Hepatocyte (in vitro differentiated cells): ENCODE measurements around the gene CENPF. TPM values are rescaled to one million over a fixed set of nuclear protein-coding genes. Genes with fewer than 3 reads are reported as not detected.

ENCODE experiments used
- DNase-seq: peaks from one replicate; pipeline ENCODE4 v3.0.0-alpha.2; 2016; ENCODE audit warnings: low spot score
- H2AFZ ChIP-seq: fragments of 200-600 bp; sonication (generic); 2 replicates; pipeline ENCODE4 v1.6.0; 2016; ENCODE audit warnings: antibody characterized with exemption, mild to moderate bottlenecking
- H3K27ac ChIP-seq: fragments of 200-600 bp; sonication (generic); 2 replicates; pipeline ENCODE4 v1.5.1; 2016; ENCODE audit warnings: mild to moderate bottlenecking
- H3K27me3 ChIP-seq: fragments of 200-600 bp; sonication (generic); 2 replicates; pipeline ENCODE4 v1.6.1; 2016
- H3K36me3 ChIP-seq: fragments of 200-600 bp; sonication (generic); replicated peaks from 2 replicates; pipeline ENCODE4 v1.5.1; 2016; ENCODE audit warnings: low read depth; ENCODE audit not compliant: insufficient read depth
- H3K4me1 ChIP-seq: fragments of 200-600 bp; sonication (generic); 2 replicates; pipeline ENCODE4 v1.5.1; 2016; ENCODE audit warnings: mild to moderate bottlenecking, moderate library complexity; ENCODE audit not compliant: insufficient read depth
- H3K4me2 ChIP-seq: fragments of 200-600 bp; sonication (generic); 2 replicates; pipeline ENCODE4 v1.6.0; 2016
- H3K4me3 ChIP-seq: fragments of 200-600 bp; sonication (generic); 2 replicates; pipeline ENCODE4 v1.5.1; 2016; ENCODE audit warnings: mild to moderate bottlenecking
- H3K79me2 ChIP-seq: fragments of 200-600 bp; sonication (generic); 2 replicates; pipeline ENCODE4 v1.6.0; 2017; ENCODE audit warnings: mild to moderate bottlenecking
- H3K9me2 ChIP-seq: fragments of 200-600 bp; sonication (generic); replicated peaks from 2 replicates; pipeline ENCODE4 v1.6.0; 2017; ENCODE audit warnings: mild to moderate bottlenecking; ENCODE audit not compliant: insufficient read depth
- H3K9me3 ChIP-seq: fragments of 200-600 bp; sonication (generic); 2 replicates; pipeline ENCODE4 v1.5.1; 2016; ENCODE audit warnings: low read depth, mild to moderate bottlenecking
- H4K20me1 ChIP-seq: fragments of 200-600 bp; sonication (generic); 2 replicates; pipeline ENCODE4 v1.6.0; 2016; ENCODE audit warnings: mild to moderate bottlenecking; ENCODE audit not compliant: insufficient read depth, poor library complexity, severe bottlenecking
- EZH2 ChIP-seq: fragments of 200-600 bp; sonication (generic); IDR thresholded peaks from 2 replicates; pipeline ENCODE4 v1.6.1; 2016; ENCODE audit warnings: antibody characterized with exemption, mild to moderate bottlenecking, borderline replicate concordance
- EZH2phosphoT487 ChIP-seq: fragments of 200-600 bp; sonication (generic); IDR thresholded peaks from one replicate; pipeline ENCODE4 v1.6.1; 2018; ENCODE audit warnings: antibody characterized with exemption, mild to moderate bottlenecking, low read depth, moderate library complexity; ENCODE audit not compliant: unreplicated experiment, severe bottlenecking
- WGBS: methylation state at CpG from one replicate; pipeline ENCODE4 v1.1.6; 2016; ENCODE audit warnings: low lambda C conversion rate; ENCODE audit errors: missing lambda C conversion rate; 5-methylcytosine and 5-hydroxymethylcytosine counted together
- polyA plus RNA-seq: library from polyadenylated mRNA; unstranded; fragments of >200 nt; fragmentation: Nextera tagmentation; extraction: Ambion mirVana; gene quantifications from 2 replicates; pipeline ENCODE4 v1.2.1, GENCODE V29; 2016
- total RNA-seq: library from RNA; depleted of rRNA; stranded (reverse); fragments of >200 nt; gene quantifications from 2 replicates; pipeline ENCODE4 v1.2.3, GENCODE V29; 2014
- TF ChIP-seq, protein P1 (sequence below): fragments of 200-600 bp; sonication (generic); IDR thresholded peaks from 2 replicates; pipeline ENCODE4 v1.5.1; 2016; ENCODE audit warnings: antibody characterized with exemption, mild to moderate bottlenecking; ENCODE audit not compliant: poor library complexity

Gene CENPF
- total and polyA plus RNA-seq, 2 experiments from 2014 or later, result 8.3 to 16.8 TPM

DNA sequence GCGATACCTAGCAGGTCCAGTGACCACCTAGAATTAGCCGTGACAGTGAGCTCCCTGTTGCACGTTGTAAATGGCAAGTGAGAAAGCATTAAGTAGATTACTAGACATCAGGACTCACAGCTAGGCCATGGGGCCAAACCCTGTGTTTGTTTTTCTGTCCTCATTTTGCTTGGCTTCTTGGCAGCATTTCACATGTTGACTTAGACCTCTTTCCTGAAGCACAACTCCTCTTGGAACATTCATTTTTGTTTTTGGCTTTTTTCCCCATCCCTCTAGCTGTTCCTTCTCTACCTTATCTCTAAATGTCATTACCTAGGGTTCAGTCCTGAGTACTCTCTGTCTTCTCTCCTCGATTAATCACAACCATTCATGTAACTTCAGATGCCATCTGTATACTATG, 34.7 kb upstream of the CENPF start:
- 74% methylated on average over 4 of the region's 4 CpGs for WGBS
- H3K36me3 ChIP-seq, result no peaks in the 10 kb centered on the region
- H3K9me3 ChIP-seq, result no peaks in the 10 kb centered on the region
- H3K4me3 ChIP-seq, result no peak overlapping the region
- no peak for TF ChIP-seq EZH2phosphoT487
- TF ChIP-seq EZH2, result no peak
- TF ChIP-seq, protein P1, sequence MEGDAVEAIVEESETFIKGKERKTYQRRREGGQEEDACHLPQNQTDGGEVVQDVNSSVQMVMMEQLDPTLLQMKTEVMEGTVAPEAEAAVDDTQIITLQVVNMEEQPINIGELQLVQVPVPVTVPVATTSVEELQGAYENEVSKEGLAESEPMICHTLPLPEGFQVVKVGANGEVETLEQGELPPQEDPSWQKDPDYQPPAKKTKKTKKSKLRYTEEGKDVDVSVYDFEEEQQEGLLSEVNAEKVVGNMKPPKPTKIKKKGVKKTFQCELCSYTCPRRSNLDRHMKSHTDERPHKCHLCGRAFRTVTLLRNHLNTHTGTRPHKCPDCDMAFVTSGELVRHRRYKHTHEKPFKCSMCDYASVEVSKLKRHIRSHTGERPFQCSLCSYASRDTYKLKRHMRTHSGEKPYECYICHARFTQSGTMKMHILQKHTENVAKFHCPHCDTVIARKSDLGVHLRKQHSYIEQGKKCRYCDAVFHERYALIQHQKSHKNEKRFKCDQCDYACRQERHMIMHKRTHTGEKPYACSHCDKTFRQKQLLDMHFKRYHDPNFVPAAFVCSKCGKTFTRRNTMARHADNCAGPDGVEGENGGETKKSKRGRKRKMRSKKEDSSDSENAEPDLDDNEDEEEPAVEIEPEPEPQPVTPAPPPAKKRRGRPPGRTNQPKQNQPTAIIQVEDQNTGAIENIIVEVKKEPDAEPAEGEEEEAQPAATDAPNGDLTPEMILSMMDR, result no peak
- no peak for DNase-seq
- H3K4me2 ChIP-seq, result no peak overlapping the region
- H4K20me1 ChIP-seq, result no peaks in the 10 kb centered on the region
- no peak overlapping the region for H2AFZ ChIP-seq
- H3K4me1 ChIP-seq, result peaks cover 12% of the 10 kb centered on the region
- no peak overlapping the region for H3K27ac ChIP-seq
- H3K79me2 ChIP-seq, result no peaks in the 10 kb centered on the region
- H3K27me3 ChIP-seq, result no peaks in the 10 kb centered on the region
- H3K9me2 ChIP-seq, result no peaks in the 10 kb centered on the region

DNA sequence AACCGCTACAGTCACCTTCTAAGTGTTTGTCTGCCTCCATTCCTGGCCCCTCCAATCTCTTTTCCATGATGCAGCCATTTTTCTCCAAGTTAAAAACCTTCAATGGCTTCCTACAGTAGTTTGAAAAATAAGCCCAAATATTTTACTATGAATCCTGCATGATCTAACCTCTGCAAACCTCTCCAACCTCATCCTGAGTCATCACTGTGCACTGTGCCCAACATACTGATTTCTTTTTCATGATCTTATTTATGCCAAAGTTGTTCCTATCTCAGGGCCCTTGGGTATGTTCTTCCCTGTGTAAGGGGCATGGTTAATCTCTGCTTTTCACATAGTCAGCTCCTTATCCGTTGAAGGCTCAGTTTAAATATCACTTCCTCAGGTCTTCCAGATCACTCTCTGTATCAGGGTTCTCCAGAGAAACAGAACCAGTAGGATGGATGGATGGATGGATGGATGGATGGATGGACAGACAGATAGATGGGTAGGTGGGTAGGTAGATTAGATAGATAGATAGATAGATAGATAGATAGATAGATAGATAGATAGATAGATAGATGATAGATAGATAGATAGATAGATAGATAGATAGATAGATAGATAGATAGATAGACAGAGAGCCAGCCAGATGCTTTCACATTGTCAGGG, 33.5 kb upstream of the CENPF start:
- Histone ChIP-seq H2AFZ (no peak overlapping the region), H4K20me1 (no peaks in the 10 kb centered on the region), H3K9me3 (no peaks in the 10 kb centered on the region), H3K4me3 (no peak overlapping the region), H3K79me2 (no peaks in the 10 kb centered on the region), H3K36me3 (no peaks in the 10 kb centered on the region), H3K9me2 (no peaks in the 10 kb centered on the region), H3K4me2 (no peak overlapping the region), H3K4me1 (peaks cover 12% of the 10 kb centered on the region), H3K27me3 (no peaks in the 10 kb centered on the region), H3K27ac (no peak overlapping the region)
- WGBS, result 68% methylated on average over 2 of the region's 2 CpGs
- TF ChIP-seq, protein P1, result no peak
- no peak for TF ChIP-seq EZH2phosphoT487
- TF ChIP-seq EZH2, result no peak
- no peak for DNase-seq

DNA sequence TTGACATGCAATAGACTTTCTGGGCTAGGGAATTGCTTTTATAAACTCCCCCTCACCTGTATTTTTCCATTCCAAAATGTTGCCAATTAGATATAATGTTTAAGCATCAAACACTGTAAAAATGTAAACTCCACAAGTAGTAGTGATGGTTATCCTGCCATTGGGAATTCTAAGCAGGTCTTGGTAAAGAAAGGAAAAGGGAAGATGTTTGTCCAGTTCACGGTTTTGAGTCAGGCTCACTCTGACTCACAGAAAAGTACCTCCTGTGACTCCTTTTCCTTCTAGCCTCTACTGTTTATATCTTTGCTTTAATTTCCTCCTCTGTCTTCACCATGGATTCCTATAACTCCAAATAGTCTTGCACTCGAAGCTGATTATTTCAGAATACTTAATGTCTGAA, 32.6 kb upstream of the CENPF start:
- no peak overlapping the region for H3K27ac ChIP-seq
- peaks cover 12% of the 10 kb centered on the region for H3K4me1 ChIP-seq
- H3K36me3 ChIP-seq, result no peaks in the 10 kb centered on the region
- no peaks in the 10 kb centered on the region for H3K27me3 ChIP-seq
- no peaks in the 10 kb centered on the region for H4K20me1 ChIP-seq
- H2AFZ ChIP-seq, result no peak overlapping the region
- no peak overlapping the region for H3K4me2 ChIP-seq
- no peaks in the 10 kb centered on the region for H3K9me2 ChIP-seq
- WGBS, result 57% methylated on average over 2 of the region's 2 CpGs
- TF ChIP-seq EZH2phosphoT487, result no peak
- TF ChIP-seq, protein P1, result no peak
- no peak for TF ChIP-seq EZH2
- no peaks in the 10 kb centered on the region for H3K9me3 ChIP-seq
- H3K4me3 ChIP-seq, result no peak overlapping the region
- H3K79me2 ChIP-seq, result no peaks in the 10 kb centered on the region
- DNase-seq, result no peak

DNA sequence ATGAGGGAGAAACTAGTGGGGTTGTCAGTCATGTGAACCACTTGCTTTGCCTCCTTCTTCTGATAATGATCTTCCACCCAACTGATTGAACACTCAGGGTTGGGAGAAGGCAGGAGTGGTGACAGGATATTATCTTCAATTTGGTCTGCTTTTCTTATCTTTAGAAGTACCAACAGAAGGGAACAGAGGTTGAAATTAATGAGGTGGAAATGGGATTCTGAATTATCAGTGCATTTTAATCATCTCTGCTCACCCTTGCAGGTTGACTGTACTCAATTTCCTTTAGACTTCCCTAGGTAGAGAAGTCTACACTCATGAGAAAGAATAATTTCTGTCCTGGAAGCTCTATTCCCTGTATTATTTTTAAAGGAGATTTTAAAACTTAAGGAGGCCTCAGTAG, 31.7 kb upstream of the CENPF start:
- H2AFZ ChIP-seq, result no peak overlapping the region
- no peaks in the 10 kb centered on the region for H3K9me3 ChIP-seq
- no peak for DNase-seq
- no peaks in the 10 kb centered on the region for H3K27me3 ChIP-seq
- H3K4me3 ChIP-seq, result no peak overlapping the region
- no peaks in the 10 kb centered on the region for H3K36me3 ChIP-seq
- H3K4me1 ChIP-seq, result peaks cover 12% of the 10 kb centered on the region
- H3K9me2 ChIP-seq, result no peaks in the 10 kb centered on the region
- TF ChIP-seq, protein P1, result no peak
- TF ChIP-seq EZH2phosphoT487, result no peak
- no peak for TF ChIP-seq EZH2
- H3K4me2 ChIP-seq, result no peak overlapping the region
- H3K79me2 ChIP-seq, result no peaks in the 10 kb centered on the region
- H3K27ac ChIP-seq, result no peak overlapping the region
- no peaks in the 10 kb centered on the region for H4K20me1 ChIP-seq
